Measurements from ENCODE around the gene INSYN1. TPM values are rescaled to one million over a fixed set of nuclear protein-coding genes. Genes with fewer than 3 reads are reported as not detected.

Gene INSYN1
- total RNA-seq, 1 experiment from 2014 or later = not detected

DNA sequence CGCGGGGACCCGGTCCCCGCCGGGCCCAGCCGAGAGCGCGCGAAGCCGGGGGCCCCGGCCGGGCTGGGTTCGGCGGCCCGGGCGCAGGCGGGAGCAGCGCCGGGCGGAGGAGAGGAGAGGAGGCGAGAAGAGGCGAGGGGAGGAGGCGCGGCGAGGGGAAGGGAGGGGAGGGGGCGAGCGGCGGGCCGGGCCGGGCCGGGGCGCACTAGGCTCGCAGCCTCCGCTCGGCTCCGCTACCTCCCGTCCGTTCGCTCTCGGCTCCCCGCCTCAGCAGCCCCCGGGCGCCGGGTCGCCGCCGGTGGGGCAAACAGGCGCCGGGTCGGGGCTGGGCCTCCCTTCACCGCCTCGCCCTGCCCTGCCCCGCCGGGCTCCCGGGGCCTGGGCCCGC lies 351 bp downstream of the INSYN1 start:
- H3K27ac Mint-ChIP-seq (ENCODE audit: unreplicated experiment) = no peak overlapping the region
- no TSS peak for BruUV-seq (replicated peaks)
- TF ChIP-seq, protein P1, sequence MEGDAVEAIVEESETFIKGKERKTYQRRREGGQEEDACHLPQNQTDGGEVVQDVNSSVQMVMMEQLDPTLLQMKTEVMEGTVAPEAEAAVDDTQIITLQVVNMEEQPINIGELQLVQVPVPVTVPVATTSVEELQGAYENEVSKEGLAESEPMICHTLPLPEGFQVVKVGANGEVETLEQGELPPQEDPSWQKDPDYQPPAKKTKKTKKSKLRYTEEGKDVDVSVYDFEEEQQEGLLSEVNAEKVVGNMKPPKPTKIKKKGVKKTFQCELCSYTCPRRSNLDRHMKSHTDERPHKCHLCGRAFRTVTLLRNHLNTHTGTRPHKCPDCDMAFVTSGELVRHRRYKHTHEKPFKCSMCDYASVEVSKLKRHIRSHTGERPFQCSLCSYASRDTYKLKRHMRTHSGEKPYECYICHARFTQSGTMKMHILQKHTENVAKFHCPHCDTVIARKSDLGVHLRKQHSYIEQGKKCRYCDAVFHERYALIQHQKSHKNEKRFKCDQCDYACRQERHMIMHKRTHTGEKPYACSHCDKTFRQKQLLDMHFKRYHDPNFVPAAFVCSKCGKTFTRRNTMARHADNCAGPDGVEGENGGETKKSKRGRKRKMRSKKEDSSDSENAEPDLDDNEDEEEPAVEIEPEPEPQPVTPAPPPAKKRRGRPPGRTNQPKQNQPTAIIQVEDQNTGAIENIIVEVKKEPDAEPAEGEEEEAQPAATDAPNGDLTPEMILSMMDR (IDR thresholded peaks at IDR 0.05; ENCODE audit: unreplicated experiment) = no peak
- intact Hi-C loops (cut with micrococcal nuclease; ENCODE audit: unreplicated experiment) = no loop called here
- no peaks in the 10 kb centered on the region for H3K4me1 Mint-ChIP-seq (ENCODE audit: low read depth, unreplicated experiment)
- H3K27me3 Mint-ChIP-seq (ENCODE audit: unreplicated experiment) = peaks cover 78% of the 10 kb centered on the region
- H3K36me3 Mint-ChIP-seq (ENCODE audit: insufficient read depth, unreplicated experiment) = no peaks in the 10 kb centered on the region
- CTCF ChIA-PET = no interaction called here
- no peak overlapping the region for H3K4me3 Mint-ChIP-seq (ENCODE audit: low read depth, unreplicated experiment)
- H3K9me3 Mint-ChIP-seq (ENCODE audit: low read depth, unreplicated experiment) = no peaks in the 10 kb centered on the region
- no peak for DNase-seq

DNA sequence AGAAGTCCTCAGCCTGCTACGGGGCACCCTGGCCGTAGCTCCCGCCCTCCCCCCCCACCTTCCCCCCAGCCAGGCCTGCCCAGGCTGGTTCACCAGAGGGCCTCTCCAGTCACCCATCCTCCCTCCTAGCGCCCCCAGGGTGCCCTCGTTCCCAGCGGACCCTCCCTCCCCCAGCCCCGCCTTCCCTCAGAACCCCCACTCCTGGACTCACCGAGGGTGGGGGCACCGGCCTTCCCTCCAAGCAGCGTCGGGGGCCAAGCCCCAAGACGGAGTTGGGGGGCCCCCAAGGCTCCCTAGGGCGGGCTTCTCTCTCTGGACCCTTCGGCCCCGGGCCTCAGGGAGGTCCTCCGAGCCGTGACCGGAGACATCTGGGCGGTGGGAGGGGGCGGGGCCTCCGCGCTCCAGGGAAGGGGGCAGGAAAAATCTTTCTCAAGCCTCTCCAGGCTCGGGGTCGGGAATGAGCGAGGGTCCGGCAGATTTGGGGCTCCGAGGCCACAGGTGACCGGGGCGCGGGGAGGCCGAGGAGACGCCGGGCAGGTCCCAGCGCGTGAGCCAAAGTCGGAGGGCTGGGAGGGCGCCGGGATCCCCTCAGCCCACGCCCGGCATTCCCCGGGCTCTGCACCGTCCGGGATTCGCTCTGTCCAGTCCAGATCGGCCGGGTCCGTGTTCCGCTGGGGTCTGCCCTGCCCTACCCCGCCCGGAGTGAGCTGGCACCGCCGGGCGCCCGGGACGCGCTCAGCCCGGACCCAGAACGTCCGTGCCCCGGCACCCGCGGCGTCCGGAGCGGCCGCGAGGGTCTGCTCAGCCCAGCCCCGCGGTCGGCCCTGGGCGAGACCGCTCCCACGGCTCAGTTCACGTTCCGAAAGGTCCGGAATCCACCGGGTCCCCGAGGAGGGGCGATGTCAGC lies 999 bp downstream of the INSYN1 start:
- peaks cover 84% of the 10 kb centered on the region for H3K27me3 Mint-ChIP-seq (ENCODE audit: unreplicated experiment)
- no peaks in the 10 kb centered on the region for H3K4me1 Mint-ChIP-seq (ENCODE audit: low read depth, unreplicated experiment)
- CTCF ChIA-PET = no interaction called here
- BruUV-seq (replicated peaks) = no TSS peak
- intact Hi-C loops (cut with micrococcal nuclease; ENCODE audit: unreplicated experiment) = no loop called here
- no peaks in the 10 kb centered on the region for H3K9me3 Mint-ChIP-seq (ENCODE audit: low read depth, unreplicated experiment)
- no peak overlapping the region for H3K27ac Mint-ChIP-seq (ENCODE audit: unreplicated experiment)
- no peaks in the 10 kb centered on the region for H3K36me3 Mint-ChIP-seq (ENCODE audit: insufficient read depth, unreplicated experiment)
- DNase-seq = no peak
- TF ChIP-seq, protein P1 (IDR thresholded peaks at IDR 0.05; ENCODE audit: unreplicated experiment) = no peak
- no peak overlapping the region for H3K4me3 Mint-ChIP-seq (ENCODE audit: low read depth, unreplicated experiment)

DNA sequence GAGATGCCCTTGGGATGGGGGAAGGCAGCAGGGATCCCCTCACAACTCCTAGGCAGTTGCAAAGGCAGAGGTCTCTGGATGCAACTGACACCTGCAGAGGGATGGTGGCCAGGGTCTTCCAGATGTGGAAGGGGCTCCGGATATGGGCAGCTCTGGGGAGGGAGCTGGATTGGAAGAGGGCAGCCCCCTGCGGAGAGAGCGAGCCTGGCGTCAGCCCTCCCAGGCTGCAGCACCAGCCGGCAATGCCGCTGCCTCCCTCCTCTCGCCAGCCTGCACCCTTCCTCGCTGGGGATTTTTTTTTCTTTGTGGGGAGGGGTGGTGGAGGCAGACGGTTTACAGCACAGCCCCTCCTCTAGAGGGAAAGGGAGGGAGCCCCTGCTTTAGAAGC lies 1.6 kb downstream of the INSYN1 start:
- CTCF ChIA-PET = no interaction called here
- intact Hi-C loops (cut with micrococcal nuclease; ENCODE audit: unreplicated experiment) = no loop called here
- no TSS peak for BruUV-seq (replicated peaks)
- H3K36me3 Mint-ChIP-seq (ENCODE audit: insufficient read depth, unreplicated experiment) = no peaks in the 10 kb centered on the region
- H3K4me1 Mint-ChIP-seq (ENCODE audit: low read depth, unreplicated experiment) = no peaks in the 10 kb centered on the region
- no peak overlapping the region for H3K4me3 Mint-ChIP-seq (ENCODE audit: low read depth, unreplicated experiment)
- no peak for DNase-seq
- no peak overlapping the region for H3K27ac Mint-ChIP-seq (ENCODE audit: unreplicated experiment)
- H3K27me3 Mint-ChIP-seq (ENCODE audit: unreplicated experiment) = peaks cover 90% of the 10 kb centered on the region
- TF ChIP-seq, protein P1 (IDR thresholded peaks at IDR 0.05; ENCODE audit: unreplicated experiment) = no peak
- no peaks in the 10 kb centered on the region for H3K9me3 Mint-ChIP-seq (ENCODE audit: low read depth, unreplicated experiment)

DNA sequence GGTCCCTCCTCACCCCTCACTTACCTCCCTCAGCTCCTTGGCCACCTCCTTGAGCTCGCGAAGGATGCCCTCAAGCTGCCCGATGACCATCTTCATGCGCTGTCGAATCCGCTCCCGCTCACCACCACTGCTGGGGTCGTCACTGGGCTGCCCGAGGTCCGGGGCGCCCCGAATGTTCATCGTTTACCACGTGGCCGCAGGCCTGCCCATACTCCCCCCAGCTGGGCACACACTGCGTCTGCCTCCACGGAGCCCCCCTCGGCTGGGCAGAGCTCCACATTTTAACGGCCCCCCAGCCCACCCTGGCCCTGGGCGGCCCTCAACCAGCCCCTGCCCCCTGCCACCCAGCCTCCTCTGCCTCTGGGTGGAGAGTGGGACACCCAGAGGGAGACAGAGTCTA lies 2.2 kb downstream of the INSYN1 start:
- no peak for DNase-seq
- CTCF ChIA-PET = interaction anchor here (0.6 kb wide), 1 partner anchor 601 kb away, joined by 3 read pairs; no protein-coding TSS in a partner anchor
- no TSS peak for BruUV-seq (replicated peaks)

More for the DNA sequence above, 2.2 kb downstream of the INSYN1 start:
- intact Hi-C loops (cut with micrococcal nuclease; ENCODE audit: unreplicated experiment) = no loop called here
- Mint-ChIP-seq H3K27ac (ENCODE audit: unreplicated experiment) (no peak overlapping the region), H3K27me3 (ENCODE audit: unreplicated experiment) (peaks cover 90% of the 10 kb centered on the region), H3K36me3 (ENCODE audit: insufficient read depth, unreplicated experiment) (no peaks in the 10 kb centered on the region), H3K9me3 (ENCODE audit: low read depth, unreplicated experiment) (no peaks in the 10 kb centered on the region), H3K4me1 (ENCODE audit: low read depth, unreplicated experiment) (no peaks in the 10 kb centered on the region), H3K4me3 (ENCODE audit: low read depth, unreplicated experiment) (no peak overlapping the region)
- TF ChIP-seq, protein P1 (IDR thresholded peaks at IDR 0.05; ENCODE audit: unreplicated experiment) = no peak
